ENCODE results near the gene NIPAL3. TPM values are rescaled to one million over a fixed set of nuclear protein-coding genes. Genes with fewer than 3 reads are reported as not detected.
"Not testable (repeated sequence)": the region's sequence is repeated elsewhere in the genome, so short reads cannot be mapped to it uniquely, and the experiment has no call there.

The NIPAL3 gene
- total RNA-seq, 1 experiment from 2014 or later = 40.8 TPM

GRCh38 chr1:24487455-24487854 lies 71.9 kb downstream of the NIPAL3 start:
- DNase-seq = no peak
- Histone ChIP-seq H3K27me3 (ENCODE audit: low read length) (no peaks in the 10 kb centered on the region), H3K9me3 (ENCODE audit: low read length) (no peaks in the 10 kb centered on the region), H3K27ac (ENCODE audit: low read length) (no peak overlapping the region), H3K9ac (ENCODE audit: low read length) (no peak overlapping the region), H4K20me1 (ENCODE audit: insufficient read depth, low read depth, low read length) (no peaks in the 10 kb centered on the region), H3K36me3 (ENCODE audit: insufficient read depth, low read length) (no peaks in the 10 kb centered on the region), H3K79me2 (ENCODE audit: low read length) (no peaks in the 10 kb centered on the region), H3K9me2 (replicated peaks; ENCODE audit: insufficient read depth, low read length) (no peaks in the 10 kb centered on the region), H2AFZ (ENCODE audit: low read length) (no peak overlapping the region), H3K4me2 (ENCODE audit: low read depth, low read length, poor library complexity, severe bottlenecking) (no peak overlapping the region), H3K4me1 (ENCODE audit: low read length) (no peaks in the 10 kb centered on the region), H3K4me3 (ENCODE audit: low read length) (no peak overlapping the region)

GRCh38 chr1:24488159-24488558 lies 72.6 kb downstream of the NIPAL3 start:
- H3K9me2 ChIP-seq (replicated peaks; ENCODE audit: insufficient read depth, low read length); H3K4me3 ChIP-seq (ENCODE audit: low read length); H3K36me3 ChIP-seq (ENCODE audit: insufficient read depth, low read length); DNase-seq; H3K27me3 ChIP-seq (ENCODE audit: low read length); H2AFZ ChIP-seq (ENCODE audit: low read length); H3K4me2 ChIP-seq (ENCODE audit: low read depth, low read length, poor library complexity, severe bottlenecking); H3K79me2 ChIP-seq (ENCODE audit: low read length); H4K20me1 ChIP-seq (ENCODE audit: insufficient read depth, low read depth, low read length); H3K27ac ChIP-seq (ENCODE audit: low read length); H3K4me1 ChIP-seq (ENCODE audit: low read length); H3K9ac ChIP-seq (ENCODE audit: low read length); H3K9me3 ChIP-seq (ENCODE audit: low read length): not testable (repeated sequence)

GRCh38 chr1:24489674-24490073 lies 74.1 kb downstream of the NIPAL3 start:
- no peak overlapping the region for H3K4me3 ChIP-seq (ENCODE audit: low read length)
- no peaks in the 10 kb centered on the region for H3K79me2 ChIP-seq (ENCODE audit: low read length)
- H3K27me3 ChIP-seq (ENCODE audit: low read length) = no peaks in the 10 kb centered on the region
- no peaks in the 10 kb centered on the region for H4K20me1 ChIP-seq (ENCODE audit: insufficient read depth, low read depth, low read length)
- H3K4me2 ChIP-seq (ENCODE audit: low read depth, low read length, poor library complexity, severe bottlenecking) = no peak overlapping the region
- no peak overlapping the region for H3K27ac ChIP-seq (ENCODE audit: low read length)
- H3K36me3 ChIP-seq (ENCODE audit: insufficient read depth, low read length) = no peaks in the 10 kb centered on the region
- no peak overlapping the region for H2AFZ ChIP-seq (ENCODE audit: low read length)
- no peaks in the 10 kb centered on the region for H3K9me2 ChIP-seq (replicated peaks; ENCODE audit: insufficient read depth, low read length)
- DNase-seq = no peak
- H3K9me3 ChIP-seq (ENCODE audit: low read length) = no peaks in the 10 kb centered on the region
- no peaks in the 10 kb centered on the region for H3K4me1 ChIP-seq (ENCODE audit: low read length)
- H3K9ac ChIP-seq (ENCODE audit: low read length) = no peak overlapping the region

DNA sequence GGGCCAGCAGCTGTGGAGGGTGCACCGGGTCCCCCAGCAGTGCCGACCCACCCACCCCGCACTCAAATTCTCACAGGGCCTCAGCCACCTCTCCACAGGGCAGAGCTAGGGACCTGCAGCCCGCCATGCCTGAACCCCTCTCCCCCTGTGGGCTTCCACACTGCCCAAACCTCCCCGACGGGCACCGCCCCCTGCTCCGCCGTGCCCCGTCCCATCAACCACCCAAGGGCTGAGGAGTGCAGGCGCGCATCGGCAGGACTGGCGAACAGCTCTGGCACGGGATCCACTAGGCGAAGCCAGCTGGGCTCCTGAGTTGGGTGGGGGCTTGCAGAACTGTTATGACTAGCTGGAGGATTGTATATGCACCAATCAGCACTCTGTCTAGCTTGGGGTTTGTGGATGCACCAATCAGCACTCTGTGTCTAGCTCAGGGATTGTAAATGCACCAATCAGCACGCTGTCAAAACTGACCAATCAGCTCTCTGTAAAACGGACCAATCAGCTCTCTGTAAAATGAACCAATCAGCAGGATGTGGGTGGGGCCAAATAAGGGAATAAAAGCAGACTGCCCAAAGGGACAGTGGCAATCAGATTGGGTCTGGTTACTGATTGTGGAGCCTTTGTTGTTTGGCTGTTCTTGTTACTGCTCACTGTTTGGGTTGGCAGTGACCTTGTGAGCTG lies 74.6 kb downstream of the NIPAL3 start:
- no peak for DNase-seq
- no peak overlapping the region for H3K9ac ChIP-seq (ENCODE audit: low read length)
- H3K36me3 ChIP-seq (ENCODE audit: insufficient read depth, low read length) = no peaks in the 10 kb centered on the region
- no peak overlapping the region for H3K4me3 ChIP-seq (ENCODE audit: low read length)
- no peaks in the 10 kb centered on the region for H3K9me2 ChIP-seq (replicated peaks; ENCODE audit: insufficient read depth, low read length)
- H3K27ac ChIP-seq (ENCODE audit: low read length) = no peak overlapping the region
- H2AFZ ChIP-seq (ENCODE audit: low read length) = no peak overlapping the region
- no peaks in the 10 kb centered on the region for H3K9me3 ChIP-seq (ENCODE audit: low read length)
- no peaks in the 10 kb centered on the region for H4K20me1 ChIP-seq (ENCODE audit: insufficient read depth, low read depth, low read length)
- H3K4me1 ChIP-seq (ENCODE audit: low read length) = no peaks in the 10 kb centered on the region
- H3K27me3 ChIP-seq (ENCODE audit: low read length) = no peaks in the 10 kb centered on the region
- no peak overlapping the region for H3K4me2 ChIP-seq (ENCODE audit: low read depth, low read length, poor library complexity, severe bottlenecking)
- H3K79me2 ChIP-seq (ENCODE audit: low read length) = no peaks in the 10 kb centered on the region

GRCh38 chr1:24491577-24492360 lies 76.2 kb downstream of the NIPAL3 start:
- H3K4me3 ChIP-seq (ENCODE audit: low read length) = no peak overlapping the region
- H3K27me3 ChIP-seq (ENCODE audit: low read length) = no peaks in the 10 kb centered on the region
- no peak overlapping the region for H3K9ac ChIP-seq (ENCODE audit: low read length)
- no peak overlapping the region for H3K4me2 ChIP-seq (ENCODE audit: low read depth, low read length, poor library complexity, severe bottlenecking)
- H3K4me1 ChIP-seq (ENCODE audit: low read length) = no peaks in the 10 kb centered on the region
- no peaks in the 10 kb centered on the region for H3K36me3 ChIP-seq (ENCODE audit: insufficient read depth, low read length)
- H2AFZ ChIP-seq (ENCODE audit: low read length) = no peak overlapping the region
- no peak overlapping the region for H3K27ac ChIP-seq (ENCODE audit: low read length)
- H3K9me2 ChIP-seq (replicated peaks; ENCODE audit: insufficient read depth, low read length) = no peaks in the 10 kb centered on the region
- H3K79me2 ChIP-seq (ENCODE audit: low read length) = no peaks in the 10 kb centered on the region
- no peaks in the 10 kb centered on the region for H3K9me3 ChIP-seq (ENCODE audit: low read length)
- H4K20me1 ChIP-seq (ENCODE audit: insufficient read depth, low read depth, low read length) = no peaks in the 10 kb centered on the region
- no peak for DNase-seq

DNA sequence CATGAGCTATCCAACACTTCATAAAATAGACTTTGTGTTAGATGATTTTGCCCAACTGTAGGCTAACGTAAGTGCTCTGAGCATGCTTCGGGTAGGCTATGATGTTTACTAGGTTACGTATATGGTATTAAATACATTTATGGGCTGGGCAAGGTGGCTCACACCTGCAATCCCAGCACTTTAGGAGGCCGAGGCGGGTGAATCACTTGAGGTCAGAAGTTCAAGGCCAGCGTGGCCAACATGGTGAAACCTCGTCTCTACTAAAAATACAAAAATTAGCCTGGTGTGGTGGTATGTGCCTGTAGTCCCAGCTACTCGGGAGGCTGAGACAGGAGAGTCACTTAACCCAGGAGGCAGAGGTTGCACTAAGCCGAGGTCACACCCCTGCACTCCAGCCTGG lies 77.3 kb downstream of the NIPAL3 start:
- H3K27me3 ChIP-seq (ENCODE audit: low read length); H3K36me3 ChIP-seq (ENCODE audit: insufficient read depth, low read length); H3K9ac ChIP-seq (ENCODE audit: low read length); DNase-seq; H3K4me1 ChIP-seq (ENCODE audit: low read length); H3K9me3 ChIP-seq (ENCODE audit: low read length); H4K20me1 ChIP-seq (ENCODE audit: insufficient read depth, low read depth, low read length); H3K27ac ChIP-seq (ENCODE audit: low read length); H3K79me2 ChIP-seq (ENCODE audit: low read length); H2AFZ ChIP-seq (ENCODE audit: low read length); H3K9me2 ChIP-seq (replicated peaks; ENCODE audit: insufficient read depth, low read length); H3K4me2 ChIP-seq (ENCODE audit: low read depth, low read length, poor library complexity, severe bottlenecking); H3K4me3 ChIP-seq (ENCODE audit: low read length): not testable (repeated sequence)

GRCh38 chr1:24493785-24494184 lies 78.2 kb downstream of the NIPAL3 start:
- Histone ChIP-seq H3K9me2 (replicated peaks; ENCODE audit: insufficient read depth, low read length) (no peaks in the 10 kb centered on the region), H3K9ac (ENCODE audit: low read length) (no peak overlapping the region), H3K27me3 (ENCODE audit: low read length) (no peaks in the 10 kb centered on the region)

GRCh38 chr1:24498589-24498988 lies 83.0 kb downstream of the NIPAL3 start:
- H3K36me3 ChIP-seq (ENCODE audit: insufficient read depth, low read length) = no peaks in the 10 kb centered on the region
- no peaks in the 10 kb centered on the region for H3K9me2 ChIP-seq (replicated peaks; ENCODE audit: insufficient read depth, low read length)
- no peaks in the 10 kb centered on the region for H3K9me3 ChIP-seq (ENCODE audit: low read length)
- H2AFZ ChIP-seq (ENCODE audit: low read length) = no peak overlapping the region
- no peak overlapping the region for H3K27ac ChIP-seq (ENCODE audit: low read length)
- DNase-seq = no peak
- H3K4me3 ChIP-seq (ENCODE audit: low read length) = no peak overlapping the region
- H3K9ac ChIP-seq (ENCODE audit: low read length) = no peak overlapping the region
- peaks cover 15% of the 10 kb centered on the region for H3K4me1 ChIP-seq (ENCODE audit: low read length)
- no peaks in the 10 kb centered on the region for H3K27me3 ChIP-seq (ENCODE audit: low read length)
- no peak overlapping the region for H3K4me2 ChIP-seq (ENCODE audit: low read depth, low read length, poor library complexity, severe bottlenecking)
- no peaks in the 10 kb centered on the region for H3K79me2 ChIP-seq (ENCODE audit: low read length)
- H4K20me1 ChIP-seq (ENCODE audit: insufficient read depth, low read depth, low read length) = no peaks in the 10 kb centered on the region

More at GRCh38 chr1:24493785-24494184, 78.2 kb downstream of the NIPAL3 start:
- Histone ChIP-seq H3K4me3 (ENCODE audit: low read length) (no peak overlapping the region), H2AFZ (ENCODE audit: low read length) (no peak overlapping the region), H3K9me3 (ENCODE audit: low read length) (no peaks in the 10 kb centered on the region), H3K79me2 (ENCODE audit: low read length) (no peaks in the 10 kb centered on the region), H3K4me1 (ENCODE audit: low read length) (no peaks in the 10 kb centered on the region), H3K27ac (ENCODE audit: low read length) (no peak overlapping the region), H3K36me3 (ENCODE audit: insufficient read depth, low read length) (no peaks in the 10 kb centered on the region), H4K20me1 (ENCODE audit: insufficient read depth, low read depth, low read length) (no peaks in the 10 kb centered on the region), H3K4me2 (ENCODE audit: low read depth, low read length, poor library complexity, severe bottlenecking) (no peak overlapping the region)
- no peak for DNase-seq

Measured in Karpas-422 (cell line).